HCT116 (cell line): Measurements from ENCODE around the gene IQGAP2. TPM values are rescaled to one million over a fixed set of nuclear protein-coding genes. Genes with fewer than 3 reads are reported as not detected.
A peak's percentile ranks its signal among the peaks of the same experiment; 100 is the strongest.

Source experiments
- ATAC-seq: fragments of 200-7000 bp; cut with Tn5 transposase; 2 replicates; pipeline ENCODE4 v1.9.1; 2020; ENCODE audit warnings: mild to moderate bottlenecking, moderate library complexity
- BruUV-seq: library from RNA; stranded (reverse); fragments of 400-500 nt; replicated peaks from 2 replicates; lab custom pipeline; 2021; lab: Mats Ljungman, UMichigan
- CTCF ChIA-PET: fragments of 300-600 bp; sonication (Branson Sonifier 250); formaldehyde crosslinking; loops from one replicate; lab custom pipeline; 2021; ENCODE audit warnings: antibody characterized with exemption; lab: Charles Lee
- POLR2A ChIA-PET: fragments of 300-600, 350-600 bp; sonication (Branson Sonifier 250); formaldehyde crosslinking; loops from one replicate; lab custom pipeline; 2021; ENCODE audit warnings: antibody characterized with exemption; lab: Charles Lee
- RAD21 ChIA-PET, 2 experiments: fragments of 300-600 bp; sonication (Branson Sonifier 250); formaldehyde crosslinking; loops; one replicate each; lab custom pipeline; 2023; ENCODE audit warnings: low total read pairs in 2 of 2; ENCODE audit not compliant: uncharacterized antibody in 2 of 2, unreplicated experiment in 2 of 2, low non-redundant PET in 1 of 2; lab: Charles Lee
- DNase-seq: peaks from one replicate; pipeline ENCODE4 v3.0.0-alpha.2; 2010; ENCODE audit warnings: low read depth, low spot score
- H2AFZ ChIP-seq: fragments of 200-600 bp; shearing (Covaris generic), sonication (generic); 2 replicates; pipeline ENCODE4 v1.6.1; 2017; ENCODE audit warnings: low read depth, mixed run types, mixed read lengths, antibody characterized with exemption, low read length; ENCODE audit not compliant: poor library complexity, severe bottlenecking
- H3K27ac ChIP-seq: 2 replicates; pipeline ENCODE4 v1.5.1; 2012; ENCODE audit warnings: low read depth, low read length
- H3K27me3 ChIP-seq: fragments of 200-600 bp; sonication (generic); 2 replicates; pipeline ENCODE4 v1.6.1; 2016; ENCODE audit warnings: mixed run types, low read length, mixed read lengths; ENCODE audit not compliant: insufficient read depth
- H3K36me3 ChIP-seq, 2 experiments: fragments of 200-500 bp in 1 of 2; fragments of 200-600 bp in 1 of 2; sonication (Bioruptor generic) in 1 of 2; sonication (generic) in 1 of 2; 2 replicates each; pipeline versions ENCODE4 v1.5.1 to v1.6.1; 2014 to 2016; ENCODE audit warnings: low read length in 2 of 2, inconsistent platforms in 1 of 2, mixed read lengths in 1 of 2, mixed run types in 1 of 2; ENCODE audit not compliant: insufficient read depth in 2 of 2, control insufficient read depth in 1 of 2
- H3K4me1 ChIP-seq, 2 experiments: fragments of 200-600 bp in 1 of 2; sonication (generic) in 1 of 2; 2 replicates each; pipeline versions ENCODE4 v1.5.1 to v1.6.1; 2012 to 2017; ENCODE audit warnings: low read length in 2 of 2, inconsistent platforms in 1 of 2, mild to moderate bottlenecking in 1 of 2, mixed read lengths in 1 of 2, mixed run types in 1 of 2, moderate library complexity in 1 of 2; ENCODE audit not compliant: insufficient read depth in 2 of 2, control insufficient read depth in 1 of 2
- H3K4me2 ChIP-seq: fragments of 200-600 bp; sonication (generic); 2 replicates; pipeline ENCODE4 v1.6.1; 2017; ENCODE audit warnings: mixed run types, low read length, mixed read lengths
- H3K4me3 ChIP-seq, 2 experiments: fragments of 200-600 bp in 1 of 2; sonication (generic) in 1 of 2; replicated peaks in 1 of 2; 2 replicates each; pipeline ENCODE4 v1.5.1; 2011 to 2016; ENCODE audit warnings: low read length in 2 of 2, control low read depth in 1 of 2, low read depth in 1 of 2, mild to moderate bottlenecking in 1 of 2, mixed read lengths in 1 of 2, mixed run types in 1 of 2
- H3K79me2 ChIP-seq: fragments of 200-600 bp; sonication (generic); 2 replicates; pipeline ENCODE4 v1.6.1; 2017; ENCODE audit warnings: mild to moderate bottlenecking, mixed run types, low read length, moderate library complexity, mixed read lengths; ENCODE audit not compliant: insufficient read depth
- H3K9ac ChIP-seq: fragments of 200-600 bp; sonication (generic); 2 replicates; pipeline ENCODE4 v1.6.1; 2016; ENCODE audit warnings: low read length, mixed read lengths
- H3K9me2 ChIP-seq: fragments of 200-600 bp; sonication (generic), shearing (Covaris generic); 2 replicates; pipeline ENCODE4 v1.6.1; 2017; ENCODE audit warnings: mixed run types, mild to moderate bottlenecking, moderate library complexity; ENCODE audit not compliant: insufficient read depth
- H3K9me3 ChIP-seq, 2 experiments: fragments of 200-500 bp in 1 of 2; fragments of 200-600 bp in 1 of 2; sonication (Bioruptor generic) in 1 of 2; sonication (generic) in 1 of 2; 2 replicates each; pipeline ENCODE4 v1.6.1; 2014 to 2017; ENCODE audit warnings: low read length in 2 of 2, mixed read lengths in 2 of 2, inconsistent platforms in 1 of 2, low read depth in 1 of 2, mild to moderate bottlenecking in 1 of 2, mixed run types in 1 of 2, moderate library complexity in 1 of 2; ENCODE audit not compliant: control insufficient read depth in 1 of 2, insufficient read depth in 1 of 2
- H4K20me1 ChIP-seq: fragments of 200-600 bp; sonication (generic), shearing (Covaris generic); 2 replicates; pipeline ENCODE4 v1.6.1; 2017; ENCODE audit warnings: mixed run types, mild to moderate bottlenecking, moderate library complexity; ENCODE audit not compliant: insufficient read depth
- CBX3 ChIP-seq: IDR thresholded peaks from 2 replicates; pipeline ENCODE4 v1.6.1; 2012; ENCODE audit warnings: low read depth
- CEBPB ChIP-seq: IDR thresholded peaks from 2 replicates; pipeline ENCODE4 v1.6.1; 2012; ENCODE audit warnings: low read depth
- ELF1 ChIP-seq: IDR thresholded peaks from 2 replicates; pipeline ENCODE4 v1.6.1; 2012; ENCODE audit warnings: low read depth, borderline replicate concordance
- EZH2 ChIP-seq: fragments of 200-600 bp; sonication (generic); IDR thresholded peaks from 2 replicates; pipeline ENCODE4 v1.6.1; 2017; ENCODE audit warnings: antibody characterized with exemption, mixed run types
- EZH2phosphoT487 ChIP-seq: fragments of 200-600 bp; IDR thresholded peaks from 2 replicates; pipeline ENCODE4 v1.6.1; 2018; ENCODE audit warnings: antibody characterized with exemption, borderline replicate concordance
- FOSL1 ChIP-seq: IDR thresholded peaks from 2 replicates; pipeline ENCODE4 v1.6.1; 2012; ENCODE audit warnings: low read depth
- JUND ChIP-seq: IDR thresholded peaks from 2 replicates; pipeline ENCODE4 v1.6.1; 2012
- POLR2A ChIP-seq: IDR thresholded peaks from 2 replicates; pipeline ENCODE4 v1.7.0; 2011; ENCODE audit warnings: borderline replicate concordance; ENCODE audit not compliant: insufficient read depth, insufficient read length; ENCODE audit errors: extremely low read depth
- POLR2AphosphoS5 ChIP-seq: IDR thresholded peaks from 2 replicates; pipeline ENCODE4 v1.6.1; 2011; ENCODE audit warnings: mild to moderate bottlenecking, low read depth, low read length, moderate library complexity
- SP1 ChIP-seq: IDR thresholded peaks from 2 replicates; pipeline ENCODE4 v1.6.1; 2012; ENCODE audit warnings: low read depth
- SRF ChIP-seq: IDR thresholded peaks from 2 replicates; pipeline ENCODE4 v1.6.1; 2012; ENCODE audit warnings: low read depth
- TCF7L2 ChIP-seq: IDR thresholded peaks from 2 replicates; pipeline ENCODE4 v1.7.0; 2011; ENCODE audit warnings: borderline replicate concordance, inconsistent platforms; ENCODE audit not compliant: insufficient read depth, insufficient read length; ENCODE audit errors: extremely low read depth
- YY1 ChIP-seq: IDR thresholded peaks from 2 replicates; pipeline ENCODE4 v1.6.1; 2011; ENCODE audit warnings: low read length, low read depth, moderate library complexity, mild to moderate bottlenecking; ENCODE audit not compliant: insufficient replicate concordance; ENCODE audit errors: extremely low read depth
- ZFX ChIP-seq: fragments of 450-650 bp; IDR thresholded peaks from 2 replicates; pipeline ENCODE4 v1.6.1; 2017
- ZNF274 ChIP-seq: fragments of 200-500 bp; sonication (Bioruptor generic); IDR thresholded peaks from 2 replicates; pipeline ENCODE4 v1.6.1; 2014; ENCODE audit warnings: mild to moderate bottlenecking, low read depth, low read length, inconsistent platforms
- intact Hi-C: fragments of 100-400 bp; cut with micrococcal nuclease; formaldehyde crosslinking; loops from 2 replicates; pipeline ENCODE4 v1.10.0; 2022
- total RNA-seq: library from RNA; stranded (reverse); gene quantifications from one replicate; pipeline ENCODE4 v1.2.1, GENCODE V29; 2021; ENCODE audit not compliant: unreplicated experiment
- TF ChIP-seq, protein P1 (sequence below), 3 experiments: fragments of 200-600 bp in 1 of 3; sonication (generic) in 1 of 3; IDR thresholded peaks in 2 of 3; conservative IDR thresholded peaks in 1 of 3; 2 replicates each; pipeline ENCODE4 v1.5.1; 2012 to 2017; ENCODE audit warnings: low read depth in 2 of 3, low read length in 2 of 3, antibody characterized with exemption in 1 of 3, borderline replicate concordance in 1 of 3, control low read depth in 1 of 3, mild to moderate bottlenecking in 1 of 3, mixed read lengths in 1 of 3, mixed run types in 1 of 3, moderate library complexity in 1 of 3; ENCODE audit not compliant: insufficient read depth in 1 of 3
- TF ChIP-seq, protein P2 (sequence below): IDR thresholded peaks from 2 replicates; pipeline ENCODE4 v1.6.1; 2012; ENCODE audit warnings: low read depth
- TF ChIP-seq, protein P3 (sequence below): IDR thresholded peaks from 2 replicates; pipeline ENCODE4 v1.6.1; 2011; ENCODE audit warnings: mild to moderate bottlenecking, low read length, moderate library complexity; ENCODE audit not compliant: insufficient replicate concordance; ENCODE audit errors: extremely low read depth
- TF ChIP-seq, protein P4 (sequence below): IDR thresholded peaks from 2 replicates; pipeline ENCODE4 v1.6.1; 2012
- TF ChIP-seq, protein P5 (sequence below): IDR thresholded peaks from 2 replicates; pipeline ENCODE4 v1.6.1; 2012

IQGAP2 gene
- total RNA-seq, 1 experiment from 2014 or later = 2.0 TPM

DNA sequence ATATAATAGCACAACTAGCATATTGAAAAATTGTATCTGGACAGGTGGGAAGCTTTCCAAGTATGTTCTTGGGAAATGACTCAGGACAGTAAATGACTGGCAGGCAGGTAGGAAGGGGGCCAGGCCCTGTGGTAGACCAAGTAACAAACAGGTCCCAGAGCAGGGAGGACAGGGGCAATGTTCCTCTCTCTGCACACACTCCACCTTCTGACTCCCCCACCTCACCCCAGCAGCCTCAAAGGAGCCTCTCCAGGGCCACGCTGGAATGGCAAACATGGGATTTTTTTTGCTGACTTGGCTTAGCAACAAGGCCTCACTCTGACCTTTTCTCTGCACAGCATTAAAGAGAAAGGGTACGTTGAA is 31.1 kb upstream of the IQGAP2 start:
- Histone ChIP-seq H3K36me3 (no peaks in the 10 kb centered on the region), H3K4me3 (peak overlapping the region in 1 of 2 experiments; percentile 41; a peak in 2 of 4 replicates), H4K20me1 (no peaks in the 10 kb centered on the region), H3K27me3 (no peaks in the 10 kb centered on the region), H3K9me2 (no peaks in the 10 kb centered on the region)
- RAD21 ChIA-PET = no interaction called here
- intact Hi-C loops = no loop called here
- TF ChIP-seq ELF1 (no peak), ZFX (no peak), ZNF274 (no peak), JUND (no peak), SRF (no peak), CBX3 (no peak), SP1 (no peak), CEBPB (no peak), TCF7L2 (no peak), POLR2AphosphoS5 (no peak), YY1 (no peak), FOSL1 (no peak), EZH2 (no peak), POLR2A (no peak), EZH2phosphoT487 (no peak)
- TF ChIP-seq, protein P1, sequence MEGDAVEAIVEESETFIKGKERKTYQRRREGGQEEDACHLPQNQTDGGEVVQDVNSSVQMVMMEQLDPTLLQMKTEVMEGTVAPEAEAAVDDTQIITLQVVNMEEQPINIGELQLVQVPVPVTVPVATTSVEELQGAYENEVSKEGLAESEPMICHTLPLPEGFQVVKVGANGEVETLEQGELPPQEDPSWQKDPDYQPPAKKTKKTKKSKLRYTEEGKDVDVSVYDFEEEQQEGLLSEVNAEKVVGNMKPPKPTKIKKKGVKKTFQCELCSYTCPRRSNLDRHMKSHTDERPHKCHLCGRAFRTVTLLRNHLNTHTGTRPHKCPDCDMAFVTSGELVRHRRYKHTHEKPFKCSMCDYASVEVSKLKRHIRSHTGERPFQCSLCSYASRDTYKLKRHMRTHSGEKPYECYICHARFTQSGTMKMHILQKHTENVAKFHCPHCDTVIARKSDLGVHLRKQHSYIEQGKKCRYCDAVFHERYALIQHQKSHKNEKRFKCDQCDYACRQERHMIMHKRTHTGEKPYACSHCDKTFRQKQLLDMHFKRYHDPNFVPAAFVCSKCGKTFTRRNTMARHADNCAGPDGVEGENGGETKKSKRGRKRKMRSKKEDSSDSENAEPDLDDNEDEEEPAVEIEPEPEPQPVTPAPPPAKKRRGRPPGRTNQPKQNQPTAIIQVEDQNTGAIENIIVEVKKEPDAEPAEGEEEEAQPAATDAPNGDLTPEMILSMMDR (IDR thresholded peaks at IDR 0.05 in 2 of 3, conservative IDR thresholded peaks at IDR 0.05 in 1 of 3; ENCODE audit: borderline replicate concordance in 1 of 3, insufficient read depth in 1 of 3, low read depth in 2 of 3, low read length in 2 of 3) = no peak
- TF ChIP-seq, protein P2, sequence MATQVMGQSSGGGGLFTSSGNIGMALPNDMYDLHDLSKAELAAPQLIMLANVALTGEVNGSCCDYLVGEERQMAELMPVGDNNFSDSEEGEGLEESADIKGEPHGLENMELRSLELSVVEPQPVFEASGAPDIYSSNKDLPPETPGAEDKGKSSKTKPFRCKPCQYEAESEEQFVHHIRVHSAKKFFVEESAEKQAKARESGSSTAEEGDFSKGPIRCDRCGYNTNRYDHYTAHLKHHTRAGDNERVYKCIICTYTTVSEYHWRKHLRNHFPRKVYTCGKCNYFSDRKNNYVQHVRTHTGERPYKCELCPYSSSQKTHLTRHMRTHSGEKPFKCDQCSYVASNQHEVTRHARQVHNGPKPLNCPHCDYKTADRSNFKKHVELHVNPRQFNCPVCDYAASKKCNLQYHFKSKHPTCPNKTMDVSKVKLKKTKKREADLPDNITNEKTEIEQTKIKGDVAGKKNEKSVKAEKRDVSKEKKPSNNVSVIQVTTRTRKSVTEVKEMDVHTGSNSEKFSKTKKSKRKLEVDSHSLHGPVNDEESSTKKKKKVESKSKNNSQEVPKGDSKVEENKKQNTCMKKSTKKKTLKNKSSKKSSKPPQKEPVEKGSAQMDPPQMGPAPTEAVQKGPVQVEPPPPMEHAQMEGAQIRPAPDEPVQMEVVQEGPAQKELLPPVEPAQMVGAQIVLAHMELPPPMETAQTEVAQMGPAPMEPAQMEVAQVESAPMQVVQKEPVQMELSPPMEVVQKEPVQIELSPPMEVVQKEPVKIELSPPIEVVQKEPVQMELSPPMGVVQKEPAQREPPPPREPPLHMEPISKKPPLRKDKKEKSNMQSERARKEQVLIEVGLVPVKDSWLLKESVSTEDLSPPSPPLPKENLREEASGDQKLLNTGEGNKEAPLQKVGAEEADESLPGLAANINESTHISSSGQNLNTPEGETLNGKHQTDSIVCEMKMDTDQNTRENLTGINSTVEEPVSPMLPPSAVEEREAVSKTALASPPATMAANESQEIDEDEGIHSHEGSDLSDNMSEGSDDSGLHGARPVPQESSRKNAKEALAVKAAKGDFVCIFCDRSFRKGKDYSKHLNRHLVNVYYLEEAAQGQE = no peak
- TF ChIP-seq, protein P3, sequence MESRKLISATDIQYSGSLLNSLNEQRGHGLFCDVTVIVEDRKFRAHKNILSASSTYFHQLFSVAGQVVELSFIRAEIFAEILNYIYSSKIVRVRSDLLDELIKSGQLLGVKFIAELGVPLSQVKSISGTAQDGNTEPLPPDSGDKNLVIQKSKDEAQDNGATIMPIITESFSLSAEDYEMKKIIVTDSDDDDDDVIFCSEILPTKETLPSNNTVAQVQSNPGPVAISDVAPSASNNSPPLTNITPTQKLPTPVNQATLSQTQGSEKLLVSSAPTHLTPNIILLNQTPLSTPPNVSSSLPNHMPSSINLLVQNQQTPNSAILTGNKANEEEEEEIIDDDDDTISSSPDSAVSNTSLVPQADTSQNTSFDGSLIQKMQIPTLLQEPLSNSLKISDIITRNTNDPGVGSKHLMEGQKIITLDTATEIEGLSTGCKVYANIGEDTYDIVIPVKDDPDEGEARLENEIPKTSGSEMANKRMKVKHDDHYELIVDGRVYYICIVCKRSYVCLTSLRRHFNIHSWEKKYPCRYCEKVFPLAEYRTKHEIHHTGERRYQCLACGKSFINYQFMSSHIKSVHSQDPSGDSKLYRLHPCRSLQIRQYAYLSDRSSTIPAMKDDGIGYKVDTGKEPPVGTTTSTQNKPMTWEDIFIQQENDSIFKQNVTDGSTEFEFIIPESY = no peak
- TF ChIP-seq, protein P4, sequence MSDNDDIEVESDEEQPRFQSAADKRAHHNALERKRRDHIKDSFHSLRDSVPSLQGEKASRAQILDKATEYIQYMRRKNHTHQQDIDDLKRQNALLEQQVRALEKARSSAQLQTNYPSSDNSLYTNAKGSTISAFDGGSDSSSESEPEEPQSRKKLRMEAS = no peak
- TF ChIP-seq, protein P5, sequence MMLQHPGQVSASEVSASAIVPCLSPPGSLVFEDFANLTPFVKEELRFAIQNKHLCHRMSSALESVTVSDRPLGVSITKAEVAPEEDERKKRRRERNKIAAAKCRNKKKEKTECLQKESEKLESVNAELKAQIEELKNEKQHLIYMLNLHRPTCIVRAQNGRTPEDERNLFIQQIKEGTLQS = no peak
- TF ChIP-seq, all 23 proteins: peak for 0
- Histone ChIP-seq H3K79me2 (no peaks in the 10 kb centered on the region), H3K9me3 (no peaks in the 10 kb centered on the region), H2AFZ (peak overlapping the region; percentile 19), H3K9ac (peak overlapping the region; percentile 39; the same call in 1 of the 2 replicates), H3K4me2 (peak overlapping the region; percentile 80), H3K27ac (peak overlapping the region; percentile 76), H3K4me1 (peaks cover 22 to 35% of the 10 kb centered on the region in 2 experiments)
- ChIA-PET CTCF (no interaction called here), POLR2A (no interaction called here)
- no TSS peak for BruUV-seq
- ATAC-seq (peak; percentile 33), DNase-seq (no peak)
